CD4-positive, alpha-beta T cell treated with Interferon alpha-2 for 1 hour (primary cell): Measurements from ENCODE around the gene PRPF19.
"Not testable (repeated sequence)": the region's sequence is repeated elsewhere in the genome, so short reads cannot be mapped to it uniquely, and the experiment has no call there.

Source experiments
- DNase-seq, 2 donors: peaks; one replicate each; pipeline ENCODE4 v3.0.0-alpha.2; 2020 to 2022

PRPF19 gene

GRCh38 chr11:60922906-60923305 is 16.5 kb upstream of the PRPF19 start:
- DNase-seq: no peak

GRCh38 chr11:60921777-60922335 is 15.5 kb upstream of the PRPF19 start:
- DNase-seq: no peak

- DNase-seq: no peak
These were observed 14.9 kb upstream of the PRPF19 start for GRCh38 chr11:60921259-60921658.

GRCh38 chr11:60919956-60920355 is 13.6 kb upstream of the PRPF19 start:
- DNase-seq: no peak

GRCh38 chr11:60919320-60919719 is 12.9 kb upstream of the PRPF19 start:
- no peak for DNase-seq

GRCh38 chr11:60918939-60919265 is 12.5 kb upstream of the PRPF19 start:
- DNase-seq: no peak

- no peak for DNase-seq
These were observed 12.0 kb upstream of the PRPF19 start for GRCh38 chr11:60918251-60918938.

GRCh38 chr11:60917267-60917666 is 10.9 kb upstream of the PRPF19 start:
- DNase-seq: no peak

GRCh38 chr11:60916669-60917206 is 10.4 kb upstream of the PRPF19 start:
- no peak for DNase-seq

- peak; percentile 79 to 82 for DNase-seq
These were observed 9.0 kb upstream of the PRPF19 start for GRCh38 chr11:60915248-60915914.

GRCh38 chr11:60914633-60915247 is 8.4 kb upstream of the PRPF19 start:
- DNase-seq: peak in 1 of 2 donors; percentile 41

GRCh38 chr11:60913793-60914632 is 7.6 kb upstream of the PRPF19 start, which contains the start of gene TMEM109:
Gene TMEM109, plus strand, starts transcription at chr11:60914158. Its CDS starts 5,536 bp downstream, at chr11:60919694.
- DNase-seq: peak; percentile 89 to 91

GRCh38 chr11:60912851-60913528 is 6.6 kb upstream of the PRPF19 start:
- DNase-seq: no peak

GRCh38 chr11:60912223-60912850 is 6.0 kb upstream of the PRPF19 start:
- DNase-seq: peak; percentile 19 to 58

GRCh38 chr11:60910711-60911380 is 4.5 kb upstream of the PRPF19 start:
- no peak for DNase-seq

- DNase-seq: peak in 1 of 2 donors; percentile 63
These were observed 3.9 kb upstream of the PRPF19 start for GRCh38 chr11:60910281-60910687.

GRCh38 chr11:60909680-60910280 is 3.4 kb upstream of the PRPF19 start:
- not testable (repeated sequence) for DNase-seq

GRCh38 chr11:60908803-60909202 is 2.4 kb upstream of the PRPF19 start:
- no peak for DNase-seq

- DNase-seq: no peak
These were observed 753 bp downstream of the PRPF19 start for GRCh38 chr11:60905551-60906113.

- no peak for DNase-seq
These were observed 1.3 kb downstream of the PRPF19 start for GRCh38 chr11:60905047-60905446.
